Measurements from ENCODE around the gene RIIAD1.
"Not testable (repeated sequence)": the region's sequence is repeated elsewhere in the genome, so short reads cannot be mapped to it uniquely, and the experiment has no call there.

RIIAD1 gene, protein sequence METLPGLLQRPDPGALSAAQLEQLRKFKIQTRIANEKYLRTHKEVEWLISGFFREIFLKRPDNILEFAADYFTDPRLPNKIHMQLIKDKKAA

DNA sequence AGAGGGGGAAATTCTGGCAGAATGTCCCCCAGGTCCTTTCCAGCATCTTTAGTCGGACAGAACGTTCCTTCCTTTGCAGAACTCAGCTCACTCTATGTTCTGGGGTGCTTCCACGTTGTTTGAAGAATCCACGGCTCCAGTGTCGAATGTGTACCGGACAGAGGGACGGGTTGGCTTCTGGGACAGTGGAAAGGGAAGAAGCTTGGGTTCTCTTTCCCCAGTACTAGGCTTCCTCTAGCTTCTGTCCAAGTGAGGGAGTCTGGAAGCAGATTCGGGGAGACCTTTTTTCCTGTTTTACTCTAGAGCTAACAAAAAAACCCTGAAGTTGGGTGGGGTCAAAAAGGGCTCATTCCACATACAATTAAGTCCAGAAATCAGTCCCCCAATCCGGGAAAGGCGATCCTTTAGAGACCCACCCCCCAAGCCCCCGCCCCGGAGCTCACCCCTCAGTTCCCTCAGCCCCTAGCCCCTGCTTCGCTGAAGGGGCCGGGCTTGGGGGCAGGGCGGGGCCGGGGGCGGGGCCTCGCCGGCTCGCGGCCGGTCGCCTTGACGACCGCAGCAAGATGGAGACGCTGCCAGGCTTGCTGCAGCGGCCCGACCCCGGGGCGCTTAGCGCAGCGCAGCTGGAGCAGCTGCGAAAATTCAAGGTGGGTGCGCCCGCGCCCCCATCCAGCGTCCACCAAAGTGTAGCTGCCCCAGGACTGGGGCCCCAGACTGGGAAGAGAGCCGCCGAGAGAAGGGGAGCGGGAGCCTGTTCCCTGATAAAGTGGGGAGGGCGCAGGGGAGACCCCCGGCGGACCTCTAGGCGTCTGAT lies at the start of gene RIIAD1:
RIIAD1 (plus strand) TSS at position 549 of the 814 bp plus-strand sequence; CDS start at position 564, 15 bp downstream.
- no peak for DNase-seq (ENCODE audit: low read depth)

DNA sequence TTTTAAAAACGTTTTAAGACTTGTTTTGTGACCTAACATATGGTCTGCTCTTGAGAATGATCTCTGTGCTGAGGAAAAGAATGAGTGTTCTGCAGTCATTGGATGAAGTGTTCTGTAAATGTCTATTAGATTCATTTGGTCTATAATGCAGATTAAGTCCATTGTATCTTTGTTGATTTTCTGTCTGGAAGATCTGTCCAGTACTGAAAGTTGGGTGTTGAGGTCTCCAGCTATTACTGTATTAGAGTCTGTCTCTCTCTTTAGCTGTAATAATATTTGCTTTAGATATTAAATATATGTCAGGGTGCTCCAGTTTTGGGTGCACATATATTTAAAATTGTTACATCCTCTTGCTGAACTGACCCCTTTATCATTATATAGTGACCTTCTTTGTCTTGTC lies 47.9 kb upstream of the RIIAD1 start:
- DNase-seq (ENCODE audit: low read depth), result no peak

DNA sequence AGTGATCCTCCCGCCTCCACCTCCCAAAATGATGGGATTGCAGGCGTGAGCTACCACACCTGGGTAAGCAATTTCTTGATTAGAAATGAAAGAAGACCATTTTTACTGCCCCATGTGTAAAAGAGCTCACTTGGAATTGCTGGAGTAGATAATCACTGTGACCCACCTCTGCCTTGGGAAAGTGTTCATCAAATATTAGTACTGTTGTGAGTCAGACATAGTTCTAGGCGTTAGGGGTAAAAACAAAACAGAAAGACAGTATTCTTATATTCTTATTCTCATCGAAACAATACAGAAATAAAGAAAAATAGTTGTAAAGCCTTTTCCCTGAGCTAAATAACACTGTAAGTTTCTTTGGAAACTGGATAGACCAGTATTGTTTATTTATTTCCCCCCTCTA lies 40.9 kb upstream of the RIIAD1 start:
- no peak for DNase-seq (ENCODE audit: low read depth)

GRCh38 chr1:151680826-151681225 lies 40.5 kb upstream of the RIIAD1 start:
- no peak for DNase-seq (ENCODE audit: low read depth)

GRCh38 chr1:151681923-151682322 lies 39.4 kb upstream of the RIIAD1 start:
- no peak for DNase-seq (ENCODE audit: low read depth)

DNA sequence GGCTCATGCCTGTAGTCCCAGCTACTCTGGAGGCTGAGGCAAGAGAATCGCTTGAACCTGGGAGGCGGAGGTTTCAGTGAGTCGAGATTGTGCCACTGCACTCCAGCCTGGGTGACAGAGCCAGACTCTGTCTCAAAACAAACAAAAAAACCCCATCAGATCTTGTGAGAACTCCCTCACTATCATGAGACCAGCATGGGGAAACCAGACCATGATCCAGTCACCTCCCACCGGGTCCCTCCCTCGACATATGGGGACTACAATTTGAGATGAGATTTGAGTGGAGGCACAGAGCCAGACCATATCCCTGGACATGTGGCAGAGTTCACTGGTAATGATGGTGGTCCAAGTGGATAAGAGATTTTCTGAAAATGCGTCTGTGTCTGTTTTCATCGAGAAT lies 38.4 kb upstream of the RIIAD1 start:
- not testable (repeated sequence) for DNase-seq (ENCODE audit: low read depth)

GRCh38 chr1:151684128-151684527 lies 37.2 kb upstream of the RIIAD1 start:
- no peak for DNase-seq (ENCODE audit: low read depth)

DNA sequence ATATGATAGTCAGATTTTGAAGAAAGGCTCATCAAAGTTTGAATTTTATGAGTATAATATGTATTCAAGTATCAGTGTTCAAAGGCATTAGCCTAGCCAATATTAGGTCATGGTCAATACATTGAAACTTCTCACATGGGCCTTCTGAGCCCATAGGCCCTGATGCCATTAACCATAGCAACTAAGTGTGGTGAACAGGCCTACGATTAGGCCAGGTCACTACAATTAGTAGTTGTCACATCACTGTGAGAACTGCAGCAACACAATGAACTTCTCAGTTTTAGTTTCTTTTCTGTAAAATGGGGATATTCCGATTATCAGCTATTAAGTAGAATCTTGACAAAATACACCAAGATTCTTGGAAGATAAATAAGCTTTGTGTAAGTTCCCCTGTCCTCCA lies 34.8 kb upstream of the RIIAD1 start:
- no peak for DNase-seq (ENCODE audit: low read depth)

DNA sequence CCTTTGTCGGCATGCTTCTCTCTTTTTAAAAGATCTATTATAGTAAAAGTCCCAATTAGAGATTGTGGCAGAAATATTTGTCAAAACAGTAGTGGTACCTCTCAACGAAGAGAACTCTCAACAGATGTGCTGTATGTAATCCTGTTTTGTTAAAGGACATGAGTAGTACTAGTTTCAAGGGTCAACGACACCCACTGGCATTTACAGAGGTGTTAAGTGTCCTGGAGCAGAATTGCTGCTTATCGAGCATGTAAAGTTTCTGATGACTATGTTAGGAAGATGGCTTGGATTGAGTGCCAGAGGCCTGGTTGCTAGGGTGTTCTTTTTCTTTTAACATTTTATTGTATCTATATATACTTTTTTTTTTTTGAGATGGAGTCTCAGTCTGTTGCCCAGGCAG lies 31.8 kb upstream of the RIIAD1 start:
- DNase-seq (ENCODE audit: low read depth), result no peak

- DNase-seq (ENCODE audit: low read depth), result no peak
Measured at GRCh38 chr1:151692226-151692625, 29.1 kb upstream of the RIIAD1 start.

GRCh38 chr1:151693057-151693651 lies 28.2 kb upstream of the RIIAD1 start:
- no peak for DNase-seq (ENCODE audit: low read depth)

GRCh38 chr1:151701515-151701914 lies 19.8 kb upstream of the RIIAD1 start:
- DNase-seq (ENCODE audit: low read depth), result no peak

DNA sequence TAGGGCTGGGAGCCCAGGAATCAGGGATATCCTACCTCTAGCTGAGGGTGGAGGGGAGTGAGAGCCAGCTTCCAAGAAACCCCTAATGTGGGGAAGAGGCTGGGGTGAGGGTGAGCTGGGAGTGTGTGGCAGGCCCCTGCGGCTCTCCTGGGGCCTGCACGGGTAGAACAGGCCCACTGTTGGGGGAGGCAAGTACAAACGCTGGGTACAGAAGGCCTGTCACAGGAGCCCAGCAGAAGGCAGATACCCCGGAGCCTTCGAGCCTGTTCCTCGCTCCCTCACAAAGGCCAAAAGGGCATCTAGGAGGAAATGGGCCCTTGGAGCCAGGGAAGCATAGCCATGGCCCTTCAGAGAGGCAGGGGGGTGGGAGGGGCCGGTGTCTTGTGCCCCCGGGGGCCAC lies 18.4 kb upstream of the RIIAD1 start:
- DNase-seq (ENCODE audit: low read depth), result no peak

DNA sequence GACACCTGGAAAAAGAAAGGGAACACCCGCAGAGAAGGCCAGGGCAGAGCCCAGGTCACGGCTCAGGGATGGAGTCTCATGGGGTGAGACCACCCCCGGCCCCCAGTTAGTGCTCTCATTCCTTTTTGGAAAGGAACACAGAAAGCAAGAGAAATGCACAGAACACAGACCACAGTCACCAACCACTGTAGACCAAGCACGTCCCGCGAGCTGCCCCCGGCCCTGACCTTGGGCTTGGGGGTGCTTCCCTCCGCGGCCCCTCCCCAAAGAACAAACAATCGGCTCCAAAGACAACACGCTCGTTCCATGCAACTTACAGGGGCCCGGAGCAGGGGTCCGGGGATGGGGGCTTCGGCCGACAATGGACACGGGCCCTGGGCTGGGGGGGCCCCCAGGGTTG lies 17.5 kb upstream of the RIIAD1 start:
- no peak for DNase-seq (ENCODE audit: low read depth)

DNA sequence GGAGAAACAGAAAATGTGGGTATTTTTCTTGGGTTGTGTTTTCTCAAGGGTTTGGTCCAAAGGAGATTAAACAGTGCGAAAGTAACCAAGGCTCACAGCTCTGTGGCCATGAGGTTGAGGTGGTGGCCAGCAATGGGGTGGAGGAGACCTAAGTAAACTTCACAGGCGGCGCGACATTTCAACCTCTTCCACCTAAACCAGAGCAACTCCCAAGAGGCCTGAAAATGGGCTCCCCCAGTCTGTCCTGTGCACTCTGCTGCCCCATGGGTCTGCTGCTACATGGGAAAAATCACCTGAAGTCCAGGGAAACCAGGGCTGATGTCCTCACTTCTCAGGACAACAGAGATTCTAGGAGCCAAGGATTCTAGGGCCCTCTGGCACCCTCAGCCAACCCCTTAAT lies 17.1 kb upstream of the RIIAD1 start:
- no peak for DNase-seq (ENCODE audit: low read depth)

- no peak for DNase-seq (ENCODE audit: low read depth)
Measured at GRCh38 chr1:151705146-151705545, 16.2 kb upstream of the RIIAD1 start.

- DNase-seq (ENCODE audit: low read depth), result no peak
Measured at GRCh38 chr1:151705753-151706463, 15.4 kb upstream of the RIIAD1 start.

DNA sequence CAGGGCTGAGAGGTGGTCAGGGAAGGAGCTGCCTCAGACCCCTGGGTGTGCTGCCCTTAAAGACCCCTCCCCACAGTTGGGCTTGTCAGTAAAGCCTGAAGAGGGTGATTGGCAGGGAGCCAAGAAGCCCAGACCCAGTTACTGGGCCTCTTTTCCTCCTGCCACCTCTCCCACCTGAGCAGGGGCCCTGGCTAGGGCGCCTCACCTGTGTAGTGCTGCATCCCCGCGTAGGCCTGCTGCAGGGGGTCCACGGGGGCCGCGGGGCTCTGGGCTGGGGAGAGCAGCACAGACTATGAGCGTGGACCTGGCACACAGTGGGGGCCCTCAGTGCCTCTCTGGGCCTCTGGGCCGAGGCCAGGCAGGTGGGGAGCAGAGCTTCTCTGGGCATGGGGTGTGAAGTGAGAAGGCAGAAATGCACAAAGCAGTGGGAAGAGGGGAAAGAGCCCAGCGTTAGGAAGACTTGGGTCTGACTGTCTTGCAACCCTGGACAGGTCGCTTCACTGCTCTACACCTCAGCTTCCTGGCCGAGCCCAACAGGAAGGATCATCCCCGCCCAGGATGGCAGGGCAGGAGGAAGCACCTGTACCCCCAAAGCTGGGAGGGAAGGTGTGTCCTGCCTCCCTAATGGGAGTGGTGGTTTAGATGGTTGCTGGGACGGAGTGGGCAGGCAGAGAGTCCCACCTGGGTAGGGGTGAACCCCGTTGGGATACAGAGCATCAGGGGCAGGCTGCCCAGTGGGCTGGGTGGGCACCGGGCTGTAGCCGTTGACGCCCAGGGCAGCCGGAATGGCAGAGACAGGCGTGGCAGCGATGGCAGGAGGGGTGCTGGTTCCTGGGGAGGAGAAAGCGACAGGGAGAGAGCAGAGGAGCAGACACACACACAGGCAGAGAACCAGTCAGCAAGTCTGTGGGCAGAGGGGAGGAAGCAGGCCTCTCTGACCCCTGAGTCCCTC lies 14.6 kb upstream of the RIIAD1 start:
- no peak for DNase-seq (ENCODE audit: low read depth)

GRCh38 chr1:151707541-151708065 lies 13.7 kb upstream of the RIIAD1 start:
- DNase-seq (ENCODE audit: low read depth), result no peak

DNA sequence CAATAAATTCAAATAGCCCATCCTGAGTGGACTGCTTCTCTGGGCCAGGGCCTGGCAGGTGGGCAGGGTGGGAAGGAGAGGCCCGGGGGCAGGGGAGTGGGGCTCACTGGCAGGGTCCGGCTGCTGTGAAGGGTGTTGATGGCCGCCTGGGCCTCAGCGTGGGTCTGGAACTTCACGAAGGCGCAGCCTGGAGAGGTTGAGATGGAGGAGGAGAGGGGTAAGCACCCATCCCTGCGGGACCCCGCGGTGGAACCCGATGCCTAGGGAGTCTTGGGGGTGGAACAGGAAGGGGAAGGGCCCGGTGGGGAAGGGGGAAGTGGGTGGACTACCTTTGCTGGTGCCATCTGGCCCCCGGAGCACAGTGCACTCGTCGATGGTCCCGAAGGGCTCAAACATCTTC lies 12.4 kb upstream of the RIIAD1 start:
- DNase-seq (ENCODE audit: low read depth), result no peak

GRCh38 chr1:151710187-151710840 lies 11.0 kb upstream of the RIIAD1 start:
- DNase-seq (ENCODE audit: low read depth), result no peak
